SK-N-MC (cell line): ENCODE results near the gene TPPP.

ENCODE experiments used
- DNase-seq: peaks from one replicate; pipeline ENCODE4 v3.0.0-alpha.2; 2011; ENCODE audit warnings: low read depth, low spot score
- H3K27ac ChIP-seq: fragments of 200-600 bp; sonication (generic); 2 replicates; pipeline ENCODE4 v1.5.1; 2016; ENCODE audit warnings: mixed run types
- H3K36me3 ChIP-seq: fragments of 200-600 bp; sonication (generic); 2 replicates; pipeline ENCODE4 v1.6.1; 2017; ENCODE audit warnings: antibody characterized with exemption, low read length, mixed read lengths; ENCODE audit not compliant: insufficient read depth
- H3K4me3 ChIP-seq: fragments of 200-600 bp; sonication (generic); 2 replicates; pipeline ENCODE4 v1.5.1; 2016
- H3K9ac ChIP-seq: fragments of 200-600 bp; sonication (generic); 2 replicates; pipeline ENCODE4 v1.8.0; 2017; ENCODE audit warnings: mixed run types, mixed read lengths; ENCODE audit not compliant: insufficient read length
- H3K9me3 ChIP-seq: fragments of 200-600 bp; sonication (generic); 2 replicates; pipeline ENCODE4 v1.6.1; 2017; ENCODE audit warnings: low read depth, mild to moderate bottlenecking, antibody characterized with exemption, low read length, moderate library complexity, mixed read lengths
- EZH2 ChIP-seq: fragments of 200-600 bp; sonication (generic); IDR thresholded peaks from one replicate; pipeline ENCODE4 v1.6.1; 2017; ENCODE audit warnings: antibody characterized with exemption
- FOXP2 ChIP-seq: optimal IDR thresholded peaks from 2 replicates; pipeline ENCODE3; 2011; ENCODE audit warnings: mild to moderate bottlenecking, moderate library complexity; ENCODE audit not compliant: insufficient read depth; ENCODE audit errors: extremely low read length, control extremely low read depth
- POLR2AphosphoS5 ChIP-seq: IDR thresholded peaks from 2 replicates; pipeline ENCODE4 v1.6.1; 2012; ENCODE audit warnings: mild to moderate bottlenecking, low read depth, low read length, borderline replicate concordance

The TPPP gene

GRCh38 chr5:652023-652515, 41.1 kb downstream of the TPPP start:
- no peak for TF ChIP-seq FOXP2
- TF ChIP-seq EZH2, result no peak
- no peak for TF ChIP-seq POLR2AphosphoS5
- no peak for DNase-seq
- no peak overlapping the region for H3K27ac ChIP-seq
- no peaks in the 10 kb centered on the region for H3K9me3 ChIP-seq
- H3K4me3 ChIP-seq, result no peak overlapping the region
- H3K36me3 ChIP-seq, result peaks cover 21% of the 10 kb centered on the region
- no peak overlapping the region for H3K9ac ChIP-seq

GRCh38 chr5:651296-652022, 41.7 kb downstream of the TPPP start:
- no peak overlapping the region for H3K9ac ChIP-seq
- no peak for DNase-seq
- no peaks in the 10 kb centered on the region for H3K9me3 ChIP-seq
- H3K36me3 ChIP-seq, result peaks cover 23% of the 10 kb centered on the region
- no peak for TF ChIP-seq POLR2AphosphoS5
- TF ChIP-seq FOXP2, result no peak
- no peak for TF ChIP-seq EZH2
- H3K4me3 ChIP-seq, result no peak overlapping the region
- H3K27ac ChIP-seq, result no peak overlapping the region

- DNase-seq, result no peak
- Histone ChIP-seq H3K9me3 (no peaks in the 10 kb centered on the region), H3K4me3 (no peak overlapping the region), H3K36me3 (peaks cover 29% of the 10 kb centered on the region), H3K27ac (no peak overlapping the region), H3K9ac (no peak overlapping the region)
- TF ChIP-seq FOXP2 (no peak), EZH2 (no peak), POLR2AphosphoS5 (no peak)
Observed at GRCh38 chr5:647727-648126, 45.4 kb downstream of the TPPP start.

- no peak for DNase-seq
- H3K4me3 ChIP-seq, result no peak overlapping the region
- peaks cover 29% of the 10 kb centered on the region for H3K36me3 ChIP-seq
- TF ChIP-seq EZH2 (no peak), POLR2AphosphoS5 (no peak), FOXP2 (no peak)
- H3K9ac ChIP-seq, result no peak overlapping the region
- H3K9me3 ChIP-seq, result no peaks in the 10 kb centered on the region
- no peak overlapping the region for H3K27ac ChIP-seq
Observed at GRCh38 chr5:647311-647710, 45.8 kb downstream of the TPPP start.

GRCh38 chr5:646396-647201, 46.6 kb downstream of the TPPP start:
- Histone ChIP-seq H3K27ac (no peak overlapping the region), H3K9me3 (no peaks in the 10 kb centered on the region), H3K4me3 (no peak overlapping the region), H3K9ac (no peak overlapping the region), H3K36me3 (peaks cover 29% of the 10 kb centered on the region)
- no peak for DNase-seq
- TF ChIP-seq FOXP2 (no peak), POLR2AphosphoS5 (no peak), EZH2 (no peak)

GRCh38 chr5:645421-645820, 47.7 kb downstream of the TPPP start:
- H3K4me3 ChIP-seq, result no peak overlapping the region
- H3K9me3 ChIP-seq, result no peaks in the 10 kb centered on the region
- no peak for DNase-seq
- no peak for TF ChIP-seq FOXP2
- TF ChIP-seq EZH2, result no peak
- TF ChIP-seq POLR2AphosphoS5, result no peak
- H3K9ac ChIP-seq, result no peak overlapping the region
- no peak overlapping the region for H3K27ac ChIP-seq
- H3K36me3 ChIP-seq, result peaks cover 41% of the 10 kb centered on the region

- TF ChIP-seq EZH2, result no peak
- no peak for TF ChIP-seq FOXP2
- TF ChIP-seq POLR2AphosphoS5, result no peak
- no peaks in the 10 kb centered on the region for H3K9me3 ChIP-seq
- no peak overlapping the region for H3K27ac ChIP-seq
- no peak overlapping the region for H3K9ac ChIP-seq
- peaks cover 45% of the 10 kb centered on the region for H3K36me3 ChIP-seq
- DNase-seq, result no peak
- H3K4me3 ChIP-seq, result no peak overlapping the region
Observed at GRCh38 chr5:644971-645370, 48.2 kb downstream of the TPPP start.

- peaks cover 48% of the 10 kb centered on the region for H3K36me3 ChIP-seq
- DNase-seq, result no peak
Observed at GRCh38 chr5:644509-644908, 48.6 kb downstream of the TPPP start.

GRCh38 chr5:643811-644271, 49.3 kb downstream of the TPPP start:
- no peak for DNase-seq
- no peak for TF ChIP-seq POLR2AphosphoS5
- no peaks in the 10 kb centered on the region for H3K9me3 ChIP-seq
- H3K9ac ChIP-seq, result no peak overlapping the region
- H3K36me3 ChIP-seq, result peaks cover 51% of the 10 kb centered on the region
- no peak overlapping the region for H3K4me3 ChIP-seq
- H3K27ac ChIP-seq, result no peak overlapping the region

More at GRCh38 chr5:644509-644908, 48.6 kb downstream of the TPPP start:
- no peak for TF ChIP-seq FOXP2
- no peak for TF ChIP-seq EZH2
- TF ChIP-seq POLR2AphosphoS5, result no peak
- Histone ChIP-seq H3K9ac (no peak overlapping the region), H3K9me3 (no peaks in the 10 kb centered on the region), H3K4me3 (no peak overlapping the region), H3K27ac (no peak overlapping the region)
